Measurements from ENCODE around the gene HOXB5. TPM values are rescaled to one million over a fixed set of nuclear protein-coding genes. Genes with fewer than 3 reads are reported as not detected.

The HOXB5 gene
- total RNA-seq, 2 experiments from 2014 or later: not detected

DNA sequence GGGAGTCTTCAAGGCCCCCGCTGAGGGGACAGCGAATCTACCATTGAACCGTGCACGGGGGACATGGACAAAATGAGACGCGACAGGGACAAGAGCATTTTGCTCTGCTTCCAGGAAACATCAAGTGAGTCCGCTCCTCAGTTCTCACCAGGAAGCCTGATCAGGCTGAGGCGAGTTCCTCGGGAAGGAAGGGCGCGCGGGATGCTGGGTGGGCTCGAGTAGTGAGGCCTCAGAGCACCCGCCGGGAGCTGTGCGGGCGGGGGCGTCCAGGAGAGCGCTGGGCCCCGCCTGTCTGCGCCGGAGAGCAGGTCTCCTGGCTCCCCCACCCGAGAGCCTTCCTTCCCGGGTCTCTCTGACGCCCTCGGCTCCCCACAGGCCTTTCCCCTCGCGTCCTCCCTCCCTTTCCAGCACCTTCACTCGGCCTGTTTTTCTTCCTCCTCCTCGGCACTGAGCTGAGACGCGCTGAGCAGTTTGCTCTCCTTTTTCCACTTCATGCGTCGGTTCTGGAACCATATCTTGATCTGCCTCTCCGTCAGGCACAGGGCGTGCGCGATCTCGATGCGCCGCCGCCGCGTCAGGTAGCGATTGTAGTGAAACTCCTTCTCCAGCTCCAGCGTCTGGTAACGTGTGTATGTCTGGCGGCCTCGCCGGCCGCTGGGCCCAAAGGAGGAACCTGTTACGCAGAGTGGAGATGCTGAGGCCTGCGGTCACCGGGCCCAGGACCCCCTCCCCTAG, 2.6 kb upstream of the HOXB5 start:
- intact Hi-C loops (cut with micrococcal nuclease): loop anchor here (2.0 kb wide), 2 partner anchors 17 to 571 kb away; no protein-coding TSS in a partner anchor
- peak overlapping the region; percentile 69 for H3K4me3 Mint-ChIP-seq
- H3K27me3 Mint-ChIP-seq (ENCODE audit: low read depth): peaks cover 88% of the 10 kb centered on the region
- peak; percentile 53 for DNase-seq
- no peak overlapping the region for H3K27ac Mint-ChIP-seq
- peaks cover 33% of the 10 kb centered on the region for H3K4me1 Mint-ChIP-seq (ENCODE audit: low read depth)
- H3K9me3 Mint-ChIP-seq: no peaks in the 10 kb centered on the region
- CTCF ChIA-PET: interaction anchor here (0.6 to 3.5 kb wide), 4 partner anchors 17 to 245 kb away, joined by 3 to 19 read pairs (median 3); no protein-coding TSS in a partner anchor
- no peaks in the 10 kb centered on the region for H3K36me3 Mint-ChIP-seq (ENCODE audit: low read depth)

DNA sequence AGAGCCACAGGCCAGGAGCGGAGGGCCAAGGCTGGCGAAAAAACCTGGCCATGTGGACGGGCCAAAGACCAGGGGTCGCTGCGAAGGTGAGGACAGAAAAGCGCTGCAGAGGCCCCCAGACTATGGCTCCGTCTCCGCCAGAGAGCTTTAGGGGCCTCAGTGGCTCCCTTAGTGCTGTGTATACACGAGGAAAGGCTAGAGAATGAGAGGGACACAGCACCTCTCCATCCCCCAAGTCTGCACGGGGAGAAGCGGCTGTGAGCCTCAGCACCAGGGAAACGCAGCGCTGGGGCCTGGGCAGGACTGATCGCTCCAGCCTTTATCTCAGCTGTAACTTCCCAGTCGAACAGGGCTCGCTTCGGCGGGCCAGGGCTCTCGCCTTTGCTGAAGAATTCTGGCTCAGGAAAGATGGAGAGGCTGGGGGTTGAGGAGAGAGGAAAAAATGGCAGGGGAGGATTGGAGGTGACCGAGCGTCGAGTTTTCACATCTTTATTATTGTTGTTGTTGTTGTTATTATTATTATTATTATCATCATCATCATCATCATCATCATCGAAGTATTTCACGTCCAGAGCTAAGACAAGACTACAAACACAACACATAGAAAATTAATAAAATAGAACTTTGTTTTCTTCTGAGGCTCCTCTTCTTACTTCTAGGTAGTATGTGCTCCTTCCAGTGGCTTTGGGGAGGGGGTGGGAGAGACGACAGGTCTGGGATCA, 1.9 kb upstream of the HOXB5 start:
- H3K27ac Mint-ChIP-seq: no peak overlapping the region
- no peaks in the 10 kb centered on the region for H3K36me3 Mint-ChIP-seq (ENCODE audit: low read depth)
- H3K9me3 Mint-ChIP-seq: no peaks in the 10 kb centered on the region
- peaks cover 33% of the 10 kb centered on the region for H3K4me1 Mint-ChIP-seq (ENCODE audit: low read depth)
- peaks cover 90% of the 10 kb centered on the region for H3K27me3 Mint-ChIP-seq (ENCODE audit: low read depth)
- CTCF ChIA-PET: interaction anchor here (0.6 to 3.5 kb wide), 8 partner anchors 13 to 336 kb away, joined by 3 to 19 read pairs (median 3); no protein-coding TSS in a partner anchor
- no peak for DNase-seq
- intact Hi-C loops (cut with micrococcal nuclease): loop anchor here (2.0 kb wide), 1 partner anchor 571 kb away; no protein-coding TSS in a partner anchor
- H3K4me3 Mint-ChIP-seq: no peak overlapping the region

- no peak overlapping the region for H3K4me3 Mint-ChIP-seq
- H3K27me3 Mint-ChIP-seq (ENCODE audit: low read depth): peaks cover 90% of the 10 kb centered on the region
- DNase-seq: no peak
- no peaks in the 10 kb centered on the region for H3K9me3 Mint-ChIP-seq
- intact Hi-C loops (cut with micrococcal nuclease): loop anchor here (2.0 kb wide), 1 partner anchor 570 kb away; no protein-coding TSS in a partner anchor
- H3K4me1 Mint-ChIP-seq (ENCODE audit: low read depth): peaks cover 34% of the 10 kb centered on the region
- no peaks in the 10 kb centered on the region for H3K36me3 Mint-ChIP-seq (ENCODE audit: low read depth)
- H3K27ac Mint-ChIP-seq: no peak overlapping the region
- CTCF ChIA-PET: interaction anchor here (0.7 to 3.5 kb wide), 8 partner anchors 12 to 335 kb away, joined by 3 to 19 read pairs (median 3); no protein-coding TSS in a partner anchor
Measured at GRCh38 chr17:48594538-48595277, 1.1 kb upstream of the HOXB5 start.

DNA sequence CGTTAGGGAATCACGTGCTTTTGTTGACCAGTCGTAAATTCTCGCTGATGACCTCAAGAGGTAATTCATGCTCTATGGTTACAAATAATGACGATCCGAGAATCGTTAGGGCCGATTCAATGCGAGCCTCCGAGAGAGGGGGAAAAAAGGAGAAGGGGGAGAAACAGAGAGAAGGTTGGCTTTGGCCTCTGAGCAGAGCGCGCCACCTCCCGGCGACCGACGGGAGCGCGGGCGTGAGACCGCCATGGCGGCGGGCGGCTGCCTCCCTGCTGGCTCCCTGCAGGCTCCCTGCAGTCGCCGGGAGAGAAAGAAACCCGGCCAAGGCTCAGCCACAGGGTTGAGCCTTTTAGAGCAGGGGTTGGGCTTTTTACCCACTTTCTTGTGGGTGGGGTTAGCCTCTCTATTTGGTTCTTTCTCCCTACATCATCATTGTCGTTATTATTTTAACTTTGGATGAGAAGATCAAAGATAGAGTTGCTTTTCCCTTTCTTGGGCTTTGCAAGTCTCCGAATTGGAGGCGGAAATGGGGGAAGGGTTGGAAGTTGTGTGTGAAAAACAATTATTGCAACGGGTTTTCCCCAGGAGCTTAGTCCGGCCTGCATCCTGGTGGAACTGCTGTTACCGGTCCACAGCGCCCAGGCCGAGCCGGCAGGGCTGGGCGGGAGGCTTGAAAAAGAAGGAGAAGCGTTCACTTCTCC, 410 bp upstream of the HOXB5 start:
- peaks cover 36% of the 10 kb centered on the region for H3K4me1 Mint-ChIP-seq (ENCODE audit: low read depth)
- H3K27ac Mint-ChIP-seq: no peak overlapping the region
- no peaks in the 10 kb centered on the region for H3K9me3 Mint-ChIP-seq
- intact Hi-C loops (cut with micrococcal nuclease): loop anchor here (1.0 to 2.0 kb wide), 4 partner anchors 258 to 569 kb away; no protein-coding TSS in a partner anchor
- peak overlapping the region; percentile 77 for H3K4me3 Mint-ChIP-seq
- H3K27me3 Mint-ChIP-seq (ENCODE audit: low read depth): peaks cover 90% of the 10 kb centered on the region
- no peaks in the 10 kb centered on the region for H3K36me3 Mint-ChIP-seq (ENCODE audit: low read depth)
- CTCF ChIA-PET: interaction anchor here (0.6 to 3.8 kb wide), 35 partner anchors 11 to 568 kb away, joined by 3 to 40 read pairs (median 4); no protein-coding TSS in a partner anchor
- DNase-seq: peak; percentile 87

GRCh38 chr17:48592577-48592976, 1.0 kb downstream of the HOXB5 start:
- peaks cover 91% of the 10 kb centered on the region for H3K27me3 Mint-ChIP-seq (ENCODE audit: low read depth)
- H3K4me3 Mint-ChIP-seq: peak overlapping the region; percentile 34
- peaks cover 29% of the 10 kb centered on the region for H3K4me1 Mint-ChIP-seq (ENCODE audit: low read depth)
- intact Hi-C loops (cut with micrococcal nuclease): loop anchor here (2.0 kb wide), 2 partner anchors 330 to 458 kb away; no protein-coding TSS in a partner anchor
- H3K9me3 Mint-ChIP-seq: no peaks in the 10 kb centered on the region
- CTCF ChIA-PET: interaction anchor here (0.5 to 3.8 kb wide), 32 partner anchors 15 to 567 kb away, joined by 3 to 40 read pairs (median 4); no protein-coding TSS in a partner anchor
- peak; percentile 33 for DNase-seq
- no peaks in the 10 kb centered on the region for H3K36me3 Mint-ChIP-seq (ENCODE audit: low read depth)
- H3K27ac Mint-ChIP-seq: no peak overlapping the region

DNA sequence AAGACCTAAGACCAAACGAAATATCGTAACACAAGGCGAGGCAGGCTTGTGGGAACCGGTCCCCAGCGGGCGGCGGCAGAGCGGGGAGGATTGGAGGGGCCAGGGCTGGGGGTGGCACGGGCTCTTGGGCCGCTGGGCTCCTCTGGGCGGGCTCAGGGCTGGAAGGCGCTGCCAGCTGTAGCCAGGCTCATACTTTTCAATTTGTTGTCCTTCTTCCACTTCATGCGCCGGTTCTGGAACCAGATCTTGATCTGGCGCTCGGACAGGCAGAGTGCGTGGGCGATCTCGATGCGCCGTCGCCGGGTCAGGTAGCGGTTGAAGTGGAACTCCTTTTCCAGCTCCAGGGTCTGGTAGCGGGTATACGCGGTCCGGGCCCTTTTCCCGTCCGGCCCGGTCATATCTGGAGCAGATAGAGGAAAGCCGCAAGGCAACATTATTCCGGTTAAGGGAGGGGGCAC, 1.5 kb downstream of the HOXB5 start:
- Mint-ChIP-seq H3K27ac (no peak overlapping the region), H3K4me1 (ENCODE audit: low read depth) (peaks cover 24% of the 10 kb centered on the region), H3K36me3 (ENCODE audit: low read depth) (no peaks in the 10 kb centered on the region), H3K4me3 (peak overlapping the region; percentile 27), H3K27me3 (ENCODE audit: low read depth) (peaks cover 91% of the 10 kb centered on the region), H3K9me3 (no peaks in the 10 kb centered on the region)
- intact Hi-C loops (cut with micrococcal nuclease): loop anchor here (2.0 kb wide), 2 partner anchors 329 to 457 kb away; no protein-coding TSS in a partner anchor
- CTCF ChIA-PET: interaction anchor here (1.0 to 3.8 kb wide), 12 partner anchors 15 to 449 kb away, joined by 3 to 40 read pairs (median 11); no protein-coding TSS in a partner anchor
- DNase-seq: no peak

DNA sequence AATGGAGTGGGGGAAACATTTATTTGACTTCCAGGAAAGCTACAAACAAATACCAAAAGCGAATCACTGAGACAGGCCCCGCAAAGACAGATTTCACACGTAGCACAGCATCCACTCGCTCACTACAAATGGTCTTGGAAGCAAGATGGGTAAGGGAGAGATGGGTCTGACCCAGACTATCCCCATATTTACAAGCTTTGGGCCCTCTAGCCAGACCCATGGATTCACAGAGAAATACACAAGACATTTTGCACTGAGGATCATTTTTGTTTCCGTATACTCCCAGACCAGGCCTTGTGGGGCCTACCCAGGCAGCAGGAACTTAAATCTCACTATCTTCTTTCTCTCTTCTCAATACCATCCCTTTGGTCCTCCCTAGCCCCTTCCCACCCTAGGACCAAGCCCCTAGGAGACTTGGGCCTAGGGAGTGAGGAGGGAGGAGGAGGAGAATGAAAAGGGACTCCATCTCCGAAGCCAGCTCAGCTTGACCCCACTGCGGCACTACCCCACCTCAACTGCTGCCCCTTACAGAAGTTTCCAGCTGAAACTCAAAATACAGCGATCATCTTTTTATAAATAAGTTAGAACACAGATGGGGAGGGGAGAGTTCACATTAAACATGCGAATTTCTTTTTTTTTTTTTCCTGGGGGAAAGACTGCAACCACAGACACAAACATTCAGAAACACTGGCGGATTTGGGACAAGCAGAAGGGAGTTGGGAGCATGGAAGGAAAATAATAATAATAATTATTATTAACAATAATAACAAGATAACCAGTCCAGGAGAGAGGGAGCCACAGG, 2.1 kb downstream of the HOXB5 start:
- no peaks in the 10 kb centered on the region for H3K36me3 Mint-ChIP-seq (ENCODE audit: low read depth)
- H3K27ac Mint-ChIP-seq: no peak overlapping the region
- intact Hi-C loops (cut with micrococcal nuclease): loop anchor here (2.0 kb wide), 2 partner anchors 329 to 457 kb away; no protein-coding TSS in a partner anchor
- DNase-seq: no peak
- H3K4me1 Mint-ChIP-seq (ENCODE audit: low read depth): peaks cover 21% of the 10 kb centered on the region
- no peaks in the 10 kb centered on the region for H3K9me3 Mint-ChIP-seq
- H3K27me3 Mint-ChIP-seq (ENCODE audit: low read depth): peaks cover 91% of the 10 kb centered on the region
- H3K4me3 Mint-ChIP-seq: no peak overlapping the region
- CTCF ChIA-PET: interaction anchor here (0.6 to 3.8 kb wide), 6 partner anchors 14 to 257 kb away, joined by 3 to 40 read pairs (median 8); no protein-coding TSS in a partner anchor

DNA sequence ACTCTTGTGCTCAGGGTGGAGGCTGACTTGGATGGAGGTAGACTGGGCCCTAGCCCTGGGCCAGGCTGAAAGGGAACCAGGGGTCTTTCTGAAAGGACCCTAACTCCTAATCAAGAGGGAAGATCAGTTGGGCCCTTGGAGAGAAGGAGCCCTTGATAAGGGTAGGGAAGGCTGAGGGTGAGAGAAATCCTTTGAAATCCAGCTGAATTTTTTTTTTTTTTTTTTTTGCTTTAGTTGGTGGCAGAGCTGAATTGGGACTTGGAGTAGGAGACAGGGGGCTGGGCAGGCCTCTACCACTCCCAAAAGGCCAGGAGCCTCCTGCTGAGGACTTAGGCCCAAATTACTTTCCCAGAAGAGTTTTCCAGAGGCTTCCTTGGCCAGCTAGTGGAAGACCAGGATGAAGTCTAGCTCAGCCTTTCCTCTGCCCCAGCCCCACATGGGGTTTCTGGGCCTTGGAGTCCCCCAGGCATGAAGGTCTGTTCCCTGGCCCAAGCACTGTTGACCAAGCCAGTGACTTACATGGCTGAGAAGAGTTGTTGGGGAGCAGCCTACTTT, 2.9 kb downstream of the HOXB5 start:
- intact Hi-C loops (cut with micrococcal nuclease): no loop called here
- H3K27ac Mint-ChIP-seq: no peak overlapping the region
- no peaks in the 10 kb centered on the region for H3K9me3 Mint-ChIP-seq
- no peak for DNase-seq
- H3K36me3 Mint-ChIP-seq (ENCODE audit: low read depth): no peaks in the 10 kb centered on the region
- CTCF ChIA-PET: interaction anchor here (0.7 to 3.8 kb wide), 4 partner anchors 31 to 257 kb away, joined by 3 to 24 read pairs (median 4); no protein-coding TSS in a partner anchor
- no peak overlapping the region for H3K4me3 Mint-ChIP-seq
- peaks cover 92% of the 10 kb centered on the region for H3K27me3 Mint-ChIP-seq (ENCODE audit: low read depth)
- H3K4me1 Mint-ChIP-seq (ENCODE audit: low read depth): peaks cover 24% of the 10 kb centered on the region

- CTCF ChIA-PET: interaction anchor here (1.0 to 3.8 kb wide), 4 partner anchors 98 to 256 kb away, joined by 3 to 24 read pairs (median 4); no protein-coding TSS in a partner anchor
- Mint-ChIP-seq H3K9me3 (no peaks in the 10 kb centered on the region), H3K36me3 (ENCODE audit: low read depth) (no peaks in the 10 kb centered on the region), H3K4me1 (ENCODE audit: low read depth) (peaks cover 29% of the 10 kb centered on the region), H3K4me3 (no peak within 1 kb of the TSS), H3K27me3 (ENCODE audit: low read depth) (peaks cover 91% of the 10 kb centered on the region), H3K27ac (no peak within 1 kb of the TSS)
- intact Hi-C loops (cut with micrococcal nuclease): no loop called here
- DNase-seq: no peak
Measured at GRCh38 chr17:48589831-48590606, 3.6 kb downstream of the HOXB5 start, which contains the start of gene HOXB3. HOXB3 (minus strand) TSS chr17:48590241; CDS start chr17:48552474, 37,767 bp downstream.
